Natural killer cell (primary cell): ENCODE data around the gene CIDEC. TPM values are rescaled to one million over a fixed set of nuclear protein-coding genes. Genes with fewer than 3 reads are reported as not detected.
A peak's percentile ranks its signal among the peaks of the same experiment; 100 is the strongest.

Experiments
- ATAC-seq, 3 donors: fragments of 150-1000 bp in 2 of 3; fragments of 200-7000 bp in 1 of 3; cut with Tn5 transposase; 1 replicate in 1 of 3; 2 replicates in 2 of 3; pipeline ENCODE4 v1.10.0; 2021; ENCODE audit warnings: mild to moderate bottlenecking in 2 of 3, moderate library complexity in 2 of 3
- DNase-seq, 2 donors: peaks; one replicate each; pipeline versions ENCODE4 v3.0.0 to v3.0.0-alpha.2; 2013 to 2021; ENCODE audit warnings: mixed read lengths in 1 of 2
- H3K27ac ChIP-seq: one replicate; pipeline ENCODE4 v1.5.1; 2013; ENCODE audit warnings: mild to moderate bottlenecking, low read length
- H3K27me3 ChIP-seq: one replicate; pipeline ENCODE4 v1.6.1; 2013; ENCODE audit warnings: low read length; ENCODE audit not compliant: control insufficient read depth, insufficient read depth
- H3K36me3 ChIP-seq: one replicate; pipeline ENCODE4 v1.6.1; 2013; ENCODE audit warnings: low read length; ENCODE audit not compliant: control insufficient read depth, insufficient read depth
- H3K4me1 ChIP-seq: one replicate; pipeline ENCODE4 v1.6.1; 2013; ENCODE audit warnings: low read length; ENCODE audit not compliant: control insufficient read depth, insufficient read depth
- H3K4me3 ChIP-seq: one replicate; pipeline ENCODE4 v1.5.1; 2013; ENCODE audit warnings: low read length
- H3K9me3 ChIP-seq: one replicate; pipeline ENCODE4 v1.6.1; 2013; ENCODE audit warnings: low read length; ENCODE audit not compliant: control insufficient read depth, insufficient read depth
- H3K27ac Mint-ChIP-seq, 2 donors: one replicate each; pipeline ENCODE4 v1.8.0; 2022; ENCODE audit warnings: mild to moderate bottlenecking in 2 of 2, mixed read lengths in 2 of 2, moderate library complexity in 1 of 2
- H3K27me3 Mint-ChIP-seq, 2 donors: one replicate each; pipeline ENCODE4 v1.8.0; 2022; ENCODE audit warnings: low read depth in 2 of 2, mixed read lengths in 2 of 2
- H3K36me3 Mint-ChIP-seq: one replicate; pipeline ENCODE4 v1.8.0; 2022; ENCODE audit warnings: mixed read lengths
- H3K4me1 Mint-ChIP-seq, 2 donors: one replicate each; pipeline ENCODE4 v1.8.0; 2022; ENCODE audit warnings: mixed read lengths in 2 of 2
- H3K4me3 Mint-ChIP-seq: one replicate; pipeline ENCODE4 v1.8.0; 2022; ENCODE audit warnings: mild to moderate bottlenecking, moderate library complexity, mixed read lengths
- H3K9me3 Mint-ChIP-seq, 2 donors: one replicate each; pipeline ENCODE4 v1.8.0; 2022; ENCODE audit warnings: mixed read lengths in 2 of 2
- WGBS: methylation state at CpG from one replicate; pipeline ENCODE4 v1.1.7; 2013; ENCODE audit warnings: missing lambda C conversion rate; ENCODE audit not compliant: insufficient coverage; 5-methylcytosine and 5-hydroxymethylcytosine counted together
- intact Hi-C: fragments of 100-400 bp; cut with micrococcal nuclease; formaldehyde crosslinking; loops from one replicate; pipeline ENCODE4 v1.14.2; 2022
- total RNA-seq, 4 donors: library from RNA; stranded (reverse); fragments of 120-200 nt in 1 of 4; gene quantifications; one replicate each; pipeline versions ENCODE4 v1.2.3 to v1.2.4, GENCODE V29; 2013 to 2022
- TF ChIP-seq, protein P1 (sequence below): fragments of 200-600 bp; IDR thresholded peaks from one replicate; pipeline ENCODE4 v1.8.0; 2022; ENCODE audit warnings: antibody characterized with exemption

CIDEC gene
- total RNA-seq, 3 donors from 2014 or later (not counting 1 experiment from before 2014, with no cell fraction given), result not detected

DNA sequence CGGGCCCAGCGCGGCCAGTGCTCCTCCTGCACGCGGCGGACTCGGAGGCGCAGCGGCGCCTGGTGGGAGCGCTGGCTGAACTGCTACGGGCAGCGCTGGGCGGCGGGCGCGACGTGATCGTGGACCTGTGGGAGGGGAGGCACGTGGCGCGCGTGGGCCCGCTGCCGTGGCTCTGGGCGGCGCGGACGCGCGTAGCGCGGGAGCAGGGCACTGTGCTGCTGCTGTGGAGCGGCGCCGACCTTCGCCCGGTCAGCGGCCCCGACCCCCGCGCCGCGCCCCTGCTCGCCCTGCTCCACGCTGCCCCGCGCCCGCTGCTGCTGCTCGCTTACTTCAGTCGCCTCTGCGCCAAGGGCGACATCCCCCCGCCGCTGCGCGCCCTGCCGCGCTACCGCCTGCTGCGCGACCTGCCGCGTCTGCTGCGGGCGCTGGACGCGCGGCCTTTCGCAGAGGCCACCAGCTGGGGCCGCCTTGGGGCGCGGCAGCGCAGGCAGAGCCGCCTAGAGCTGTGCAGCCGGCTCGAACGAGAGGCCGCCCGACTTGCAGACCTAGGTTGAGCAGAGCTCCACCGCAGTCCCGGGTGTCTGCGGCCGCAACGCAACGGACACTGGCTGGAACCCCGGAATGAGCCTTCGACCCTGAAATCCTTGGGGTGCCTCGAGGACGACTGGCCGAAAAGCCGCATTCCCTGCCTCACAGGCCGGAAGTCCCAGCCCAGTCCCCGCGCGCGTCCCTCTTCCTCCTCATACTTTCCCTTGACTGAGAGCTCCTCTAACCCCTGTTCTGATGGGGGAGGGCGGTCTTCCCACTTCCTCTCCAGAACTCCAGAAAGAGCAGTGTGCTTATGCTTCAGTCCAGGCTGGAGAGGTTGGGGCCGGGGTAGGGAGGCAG is 35.4 kb upstream of the CIDEC start:
- no peaks in the 10 kb centered on the region for H3K9me3 Mint-ChIP-seq
- ATAC-seq (peak; percentile 69 to 77 (median 70)), DNase-seq (peak; percentile 29 to 56)
- Histone ChIP-seq H3K27me3 (no peaks in the 10 kb centered on the region), H3K9me3 (no peaks in the 10 kb centered on the region), H3K4me3 (peak overlapping the region; percentile 35), H3K4me1 (peaks cover 21% of the 10 kb centered on the region), H3K27ac (no peak overlapping the region), H3K36me3 (no peaks in the 10 kb centered on the region)
- H3K36me3 Mint-ChIP-seq, result no peaks in the 10 kb centered on the region
- peak overlapping the region in 1 of 2 donors; percentile 56 for H3K27ac Mint-ChIP-seq
- WGBS, result 2% methylated on average over 94 of the region's 99 CpGs
- peak overlapping the region; percentile 81 for H3K4me3 Mint-ChIP-seq
- TF ChIP-seq, protein P1, sequence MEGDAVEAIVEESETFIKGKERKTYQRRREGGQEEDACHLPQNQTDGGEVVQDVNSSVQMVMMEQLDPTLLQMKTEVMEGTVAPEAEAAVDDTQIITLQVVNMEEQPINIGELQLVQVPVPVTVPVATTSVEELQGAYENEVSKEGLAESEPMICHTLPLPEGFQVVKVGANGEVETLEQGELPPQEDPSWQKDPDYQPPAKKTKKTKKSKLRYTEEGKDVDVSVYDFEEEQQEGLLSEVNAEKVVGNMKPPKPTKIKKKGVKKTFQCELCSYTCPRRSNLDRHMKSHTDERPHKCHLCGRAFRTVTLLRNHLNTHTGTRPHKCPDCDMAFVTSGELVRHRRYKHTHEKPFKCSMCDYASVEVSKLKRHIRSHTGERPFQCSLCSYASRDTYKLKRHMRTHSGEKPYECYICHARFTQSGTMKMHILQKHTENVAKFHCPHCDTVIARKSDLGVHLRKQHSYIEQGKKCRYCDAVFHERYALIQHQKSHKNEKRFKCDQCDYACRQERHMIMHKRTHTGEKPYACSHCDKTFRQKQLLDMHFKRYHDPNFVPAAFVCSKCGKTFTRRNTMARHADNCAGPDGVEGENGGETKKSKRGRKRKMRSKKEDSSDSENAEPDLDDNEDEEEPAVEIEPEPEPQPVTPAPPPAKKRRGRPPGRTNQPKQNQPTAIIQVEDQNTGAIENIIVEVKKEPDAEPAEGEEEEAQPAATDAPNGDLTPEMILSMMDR, result peak; percentile 17
- peaks cover 8 to 29% of the 10 kb centered on the region in 2 donors for H3K4me1 Mint-ChIP-seq
- intact Hi-C loops, result no loop called here
- peaks cover 0 to 2% of the 10 kb centered on the region in 2 donors for H3K27me3 Mint-ChIP-seq

DNA sequence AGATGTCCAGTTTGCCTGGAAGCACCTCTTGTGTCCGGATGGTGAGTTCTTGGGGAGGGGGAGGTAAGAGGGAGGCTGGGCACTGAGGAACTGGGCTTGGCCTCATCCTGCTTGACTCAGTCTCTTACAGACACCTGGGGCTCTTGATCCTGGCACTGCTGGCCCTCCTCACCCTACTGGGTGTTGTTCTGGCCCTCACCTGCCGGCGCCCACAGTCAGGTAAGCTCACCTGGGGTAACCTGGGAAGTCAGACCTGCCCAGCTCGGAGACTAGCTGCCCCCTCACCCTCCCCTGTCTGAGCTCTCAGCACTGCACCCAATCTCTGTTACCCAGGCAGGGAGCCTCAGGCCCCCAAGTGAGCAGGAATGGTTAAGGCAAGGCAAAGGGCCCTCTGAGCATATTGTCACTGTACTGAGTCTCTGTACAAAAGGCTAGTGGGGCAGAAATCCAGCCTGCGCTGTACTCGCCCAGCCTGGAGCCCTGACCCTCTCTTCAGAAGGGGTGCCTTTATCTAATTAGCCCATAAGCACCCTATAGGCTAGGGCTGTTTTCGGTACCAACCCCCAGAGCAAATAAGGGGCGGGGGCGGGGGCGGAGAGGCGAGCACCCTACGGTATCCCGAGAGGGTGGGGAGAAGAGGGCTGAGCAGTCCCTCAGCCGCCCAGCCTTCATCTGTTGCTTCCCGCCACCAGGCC is 34.7 kb upstream of the CIDEC start:
- intact Hi-C loops, result no loop called here
- Histone ChIP-seq H3K4me1 (peaks cover 21% of the 10 kb centered on the region), H3K27ac (no peak overlapping the region), H3K4me3 (no peak overlapping the region), H3K27me3 (no peaks in the 10 kb centered on the region), H3K36me3 (no peaks in the 10 kb centered on the region), H3K9me3 (no peaks in the 10 kb centered on the region)
- Mint-ChIP-seq H3K4me1 (peaks cover 8 to 30% of the 10 kb centered on the region in 2 donors), H3K4me3 (peak overlapping the region; percentile 81), H3K27ac (no peak overlapping the region), H3K27me3 (peaks cover 0 to 2% of the 10 kb centered on the region in 2 donors), H3K36me3 (no peaks in the 10 kb centered on the region), H3K9me3 (no peaks in the 10 kb centered on the region)
- ATAC-seq, result no peak
- DNase-seq, result no peak
- WGBS, result 34% methylated on average over 15 of the region's 15 CpGs
- TF ChIP-seq, protein P1, result no peak

DNA sequence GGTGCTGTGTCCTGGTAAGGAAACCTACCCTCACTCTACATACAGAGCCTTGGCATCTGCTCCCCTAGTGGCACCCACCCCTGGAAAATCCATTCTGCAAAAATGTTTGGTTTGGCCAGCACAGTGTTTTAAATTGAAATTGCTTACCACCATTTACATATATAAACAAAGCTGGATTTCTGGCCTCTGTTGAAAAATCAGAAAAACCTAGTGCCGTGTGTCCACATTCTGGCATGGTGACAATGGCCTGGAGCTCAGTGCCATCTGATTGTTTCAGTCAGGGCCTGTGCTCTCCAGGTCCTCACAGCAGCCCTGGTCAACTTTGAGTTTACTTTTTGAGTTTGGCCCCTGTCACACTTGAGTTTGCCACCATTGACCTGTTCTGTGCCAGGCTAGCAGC is 34.0 kb upstream of the CIDEC start:
- H3K27ac ChIP-seq, result no peak overlapping the region
- H3K4me3 Mint-ChIP-seq, result no peak overlapping the region
- H3K36me3 Mint-ChIP-seq, result no peaks in the 10 kb centered on the region
- H3K27me3 Mint-ChIP-seq, result peaks cover 0 to 2% of the 10 kb centered on the region in 2 donors
- no peak for ATAC-seq
- intact Hi-C loops, result no loop called here
- TF ChIP-seq, protein P1, result no peak
- H3K27me3 ChIP-seq, result no peaks in the 10 kb centered on the region
- H3K4me1 Mint-ChIP-seq, result peaks cover 8 to 33% of the 10 kb centered on the region in 2 donors
- 94% methylated on average over 1 of the region's 1 CpG for WGBS
- H3K4me1 ChIP-seq, result peaks cover 21% of the 10 kb centered on the region
- no peaks in the 10 kb centered on the region for H3K9me3 Mint-ChIP-seq
- DNase-seq, result no peak
- H3K9me3 ChIP-seq, result no peaks in the 10 kb centered on the region
- H3K27ac Mint-ChIP-seq, result no peak overlapping the region
- no peak overlapping the region for H3K4me3 ChIP-seq
- no peaks in the 10 kb centered on the region for H3K36me3 ChIP-seq
